OCI-LY3 (cell line): ENCODE data around the gene RRN3.
"Not testable (repeated sequence)": the region's sequence is repeated elsewhere in the genome, so short reads cannot be mapped to it uniquely, and the experiment has no call there.

Experiments
- EZH2phosphoT487 ChIP-seq: fragments of 200-600 bp; shearing (Covaris generic); IDR thresholded peaks from 2 replicates; pipeline ENCODE4 v1.6.1; 2018; ENCODE audit warnings: antibody characterized with exemption, mixed run types, low read depth
- TF ChIP-seq, protein P1 (sequence below): fragments of 200-600, 300-600 bp; sonication (generic); IDR thresholded peaks from 2 replicates; pipeline ENCODE4 v1.5.1; 2014; ENCODE audit warnings: antibody characterized with exemption, low read length, low read depth

DNA sequence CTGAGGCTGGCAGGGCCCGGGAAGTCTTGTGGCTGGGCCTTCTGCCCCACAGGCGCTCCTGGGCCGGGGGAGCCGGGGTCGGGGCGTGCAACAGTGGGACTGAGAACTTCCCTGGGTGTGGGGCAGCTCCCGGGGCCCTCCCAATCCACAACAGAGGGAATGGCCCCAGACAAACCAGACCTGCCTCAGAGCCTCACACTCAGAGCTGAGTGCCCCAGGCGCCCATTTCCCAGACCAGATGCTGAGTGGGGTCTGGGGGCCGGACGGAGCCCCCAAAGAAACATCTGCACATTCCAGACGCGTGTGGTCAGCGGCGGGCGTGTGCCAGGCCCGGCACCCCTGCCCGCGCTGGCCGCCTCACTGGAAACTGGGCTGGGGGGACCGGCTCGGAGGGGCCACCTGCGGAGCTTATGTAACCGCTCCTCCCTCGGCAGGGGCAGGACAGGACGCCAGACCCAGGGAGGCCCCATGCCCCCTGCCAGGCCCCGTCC is 49.6 kb upstream of the RRN3 start:
- TF ChIP-seq, protein P1, sequence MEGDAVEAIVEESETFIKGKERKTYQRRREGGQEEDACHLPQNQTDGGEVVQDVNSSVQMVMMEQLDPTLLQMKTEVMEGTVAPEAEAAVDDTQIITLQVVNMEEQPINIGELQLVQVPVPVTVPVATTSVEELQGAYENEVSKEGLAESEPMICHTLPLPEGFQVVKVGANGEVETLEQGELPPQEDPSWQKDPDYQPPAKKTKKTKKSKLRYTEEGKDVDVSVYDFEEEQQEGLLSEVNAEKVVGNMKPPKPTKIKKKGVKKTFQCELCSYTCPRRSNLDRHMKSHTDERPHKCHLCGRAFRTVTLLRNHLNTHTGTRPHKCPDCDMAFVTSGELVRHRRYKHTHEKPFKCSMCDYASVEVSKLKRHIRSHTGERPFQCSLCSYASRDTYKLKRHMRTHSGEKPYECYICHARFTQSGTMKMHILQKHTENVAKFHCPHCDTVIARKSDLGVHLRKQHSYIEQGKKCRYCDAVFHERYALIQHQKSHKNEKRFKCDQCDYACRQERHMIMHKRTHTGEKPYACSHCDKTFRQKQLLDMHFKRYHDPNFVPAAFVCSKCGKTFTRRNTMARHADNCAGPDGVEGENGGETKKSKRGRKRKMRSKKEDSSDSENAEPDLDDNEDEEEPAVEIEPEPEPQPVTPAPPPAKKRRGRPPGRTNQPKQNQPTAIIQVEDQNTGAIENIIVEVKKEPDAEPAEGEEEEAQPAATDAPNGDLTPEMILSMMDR: not testable (repeated sequence)
- TF ChIP-seq EZH2phosphoT487: not testable (repeated sequence)
